Fibroblast of lung (primary cell): Measurements from ENCODE around the gene IKBKE.

ENCODE experiments used
- CTCF ChIP-seq, 2 donors: IDR thresholded peaks in 1 of 2; conservative IDR thresholded peaks in 1 of 2; 1 replicate in 1 of 2; 2 replicates in 1 of 2; pipeline ENCODE4 v1.5.1; 2011 to 2012; ENCODE audit warnings: low read length in 2 of 2, control low read depth in 1 of 2, inconsistent platforms in 1 of 2, low read depth in 1 of 2, mild to moderate bottlenecking in 1 of 2
- EZH2 ChIP-seq: IDR thresholded peaks from 2 replicates; pipeline ENCODE4 v1.5.1; 2012; ENCODE audit warnings: low read length, control low read depth, mild to moderate bottlenecking; ENCODE audit errors: missing control alignments

GRCh38 chr1:206511362-206512057 is 41.2 kb downstream of the IKBKE start:
- TF ChIP-seq CTCF (conservative IDR thresholded peaks at IDR 0.05 in 1 of 2, IDR thresholded peaks at IDR 0.05 in 1 of 2; ENCODE audit: low read depth in 1 of 2, low read length in 2 of 2) (no peak), EZH2 (no peak)
